HG03097 (cell line): ENCODE measurements around the gene FRYL.
"Not testable (repeated sequence)": the region's sequence is repeated elsewhere in the genome, so short reads cannot be mapped to it uniquely, and the experiment has no call there.

Source experiments
- ATAC-seq: cut with Tn5 transposase; IDR thresholded peaks from one replicate; pipeline ENCODE4 v1.9.1; 2021; ENCODE audit not compliant: unreplicated experiment, low FRiP score

Gene FRYL

GRCh38 chr4:48668254-48669017 lies 111.6 kb downstream of the FRYL start:
- no peak for ATAC-seq

DNA sequence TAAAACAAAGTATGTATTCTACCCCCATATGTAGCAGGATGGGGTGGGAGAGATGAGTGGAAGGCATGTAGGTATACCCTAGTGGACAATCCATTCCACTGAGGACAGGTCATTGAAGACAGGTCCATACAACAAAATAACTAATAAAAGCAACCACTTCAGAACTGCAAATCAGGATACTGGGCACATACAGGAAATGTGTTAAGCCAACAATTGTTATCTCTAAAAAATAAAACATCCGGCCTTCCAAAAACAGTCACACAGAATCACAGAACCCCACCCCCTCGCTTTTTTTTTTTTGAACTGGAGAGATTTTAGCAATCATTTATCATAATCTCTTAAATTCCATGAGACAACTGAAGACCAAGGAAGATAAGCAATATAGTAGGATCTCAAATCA lies 112.9 kb downstream of the FRYL start:
- no peak for ATAC-seq

DNA sequence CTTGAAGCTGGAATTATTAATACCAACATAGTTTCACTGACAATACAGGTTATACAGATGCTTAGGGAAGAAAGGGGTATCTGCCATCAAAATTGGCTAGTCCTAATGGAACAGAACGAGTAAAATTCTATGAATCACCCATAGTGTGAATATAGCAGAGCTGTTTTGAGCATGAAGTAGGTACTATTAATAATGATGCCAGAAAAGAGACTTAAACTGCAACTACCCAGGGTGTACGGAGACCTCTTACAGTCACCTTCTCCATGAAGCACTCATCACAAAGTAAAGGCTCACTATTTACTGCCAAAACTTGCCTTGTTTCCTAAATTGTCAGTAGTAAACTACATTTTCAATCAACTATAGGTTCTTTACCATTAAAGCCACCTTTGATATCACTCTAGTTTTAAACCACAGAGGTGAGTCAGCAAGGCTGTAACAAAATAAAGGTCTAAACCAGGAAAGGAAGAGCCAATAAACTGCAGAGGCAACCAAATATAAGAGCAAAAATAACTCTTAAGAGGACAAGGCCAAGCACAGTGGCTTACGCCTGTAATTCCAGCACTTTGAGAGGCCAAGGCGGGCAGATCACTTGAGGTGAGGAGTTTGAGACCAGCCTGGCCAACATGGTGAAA lies 114.4 kb downstream of the FRYL start:
- ATAC-seq = no peak

DNA sequence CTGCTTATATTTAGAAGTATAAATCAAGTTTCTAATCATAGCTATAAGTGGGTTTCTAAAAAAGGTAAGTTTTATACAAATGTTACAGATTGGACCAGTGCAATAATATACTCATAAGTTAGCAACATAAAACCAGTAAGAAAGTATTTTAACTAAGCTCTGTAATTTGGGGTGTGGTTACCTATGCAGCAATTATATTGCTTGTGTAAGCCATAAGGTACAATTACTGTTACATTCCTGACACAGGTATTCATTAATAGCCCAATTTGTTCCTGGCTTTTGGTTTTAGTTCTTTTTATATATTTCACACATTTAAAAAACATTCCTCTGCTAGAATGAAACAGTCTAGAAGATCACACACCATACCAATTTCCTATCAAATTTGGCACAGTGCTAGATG lies 115.1 kb downstream of the FRYL start:
- ATAC-seq = no peak

GRCh38 chr4:48661391-48661790 lies 118.7 kb downstream of the FRYL start:
- no peak for ATAC-seq

- no peak for ATAC-seq
Measured at GRCh38 chr4:48660347-48660746, 119.7 kb downstream of the FRYL start.

- no peak for ATAC-seq
Measured at GRCh38 chr4:48654015-48654664, 125.9 kb downstream of the FRYL start.

DNA sequence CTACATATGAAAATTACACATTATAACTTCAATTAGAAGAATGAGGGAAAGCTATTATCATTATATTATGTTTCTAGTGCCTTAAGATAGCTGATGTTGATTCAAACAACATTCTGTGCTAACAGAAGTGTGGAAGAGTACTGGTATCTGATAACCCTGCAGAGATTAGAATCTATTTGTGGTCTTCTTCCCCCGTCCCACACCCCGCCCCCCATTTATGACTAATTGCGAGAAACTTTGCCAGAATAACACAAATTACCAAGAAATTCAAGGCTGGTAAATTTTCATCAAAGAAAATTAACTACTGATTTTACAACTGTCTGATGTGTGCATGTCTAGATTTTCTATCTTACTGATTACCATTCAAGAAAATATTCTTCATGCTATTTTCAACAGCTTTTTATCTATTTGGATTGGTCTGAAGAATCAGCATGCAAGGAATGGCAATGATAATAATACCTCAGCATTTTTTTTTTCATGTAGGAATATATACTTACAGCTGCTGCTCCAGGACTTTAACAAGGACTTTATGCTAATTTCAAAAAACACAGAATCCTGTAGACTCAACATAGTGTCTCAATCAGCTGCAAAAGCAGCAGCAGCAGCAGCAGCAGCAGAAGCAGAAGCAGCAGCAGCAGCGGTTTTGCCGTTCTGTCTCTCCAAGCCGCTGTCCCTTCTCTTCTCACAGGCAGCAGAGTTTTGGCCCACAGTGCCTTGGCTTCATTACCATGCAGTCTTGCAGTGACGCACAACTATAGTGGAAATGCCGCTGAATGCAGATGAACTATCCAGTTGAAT lies 126.7 kb downstream of the FRYL start:
- no peak for ATAC-seq

DNA sequence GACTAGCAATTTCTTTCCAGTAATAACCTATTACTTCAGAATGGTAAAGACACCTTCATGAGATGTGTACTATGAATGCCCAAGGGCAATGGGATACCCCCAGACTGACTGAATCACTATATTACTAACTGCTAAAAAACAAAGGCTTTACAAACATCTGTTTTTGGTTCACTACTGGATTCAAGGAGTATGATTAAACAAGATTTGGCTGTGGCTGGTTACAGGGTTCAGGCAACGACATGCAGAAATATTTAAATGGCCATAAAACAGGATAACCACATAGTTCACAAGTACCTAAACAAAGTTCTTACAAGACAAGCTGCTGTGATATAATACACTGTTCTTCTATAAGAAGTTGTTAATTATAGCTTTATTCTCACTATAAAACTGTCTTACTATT lies 128.2 kb downstream of the FRYL start:
- no peak for ATAC-seq

DNA sequence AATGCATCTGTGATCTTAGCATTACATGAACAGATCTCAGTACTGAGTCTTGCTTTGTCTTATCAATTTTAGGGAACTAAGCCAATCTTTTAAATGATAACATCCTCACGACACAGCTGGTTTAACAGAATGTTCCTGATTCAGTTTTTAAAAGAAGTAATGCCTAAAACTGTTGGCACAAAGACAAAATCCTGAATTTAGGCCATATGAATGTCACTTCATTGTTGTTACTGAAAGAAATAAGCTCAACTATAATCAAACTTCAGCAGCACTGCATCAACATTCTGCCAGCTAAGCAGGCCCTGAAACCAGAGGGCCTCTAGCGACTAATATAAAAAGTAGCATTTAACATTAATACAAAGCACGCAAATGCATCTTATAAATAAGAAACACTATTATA lies 130.6 kb downstream of the FRYL start:
- no peak for ATAC-seq

- ATAC-seq = no peak
Measured at GRCh38 chr4:48645225-48645794, 134.8 kb downstream of the FRYL start.

GRCh38 chr4:48642421-48643374 lies 137.4 kb downstream of the FRYL start:
- no peak for ATAC-seq

GRCh38 chr4:48641401-48641800 lies 138.7 kb downstream of the FRYL start:
- ATAC-seq = no peak

GRCh38 chr4:48640699-48641098 lies 139.4 kb downstream of the FRYL start:
- no peak for ATAC-seq

- ATAC-seq = no peak
Measured at GRCh38 chr4:48640225-48640624, 139.9 kb downstream of the FRYL start.

- no peak for ATAC-seq
Measured at GRCh38 chr4:48639807-48640206, 140.3 kb downstream of the FRYL start.

DNA sequence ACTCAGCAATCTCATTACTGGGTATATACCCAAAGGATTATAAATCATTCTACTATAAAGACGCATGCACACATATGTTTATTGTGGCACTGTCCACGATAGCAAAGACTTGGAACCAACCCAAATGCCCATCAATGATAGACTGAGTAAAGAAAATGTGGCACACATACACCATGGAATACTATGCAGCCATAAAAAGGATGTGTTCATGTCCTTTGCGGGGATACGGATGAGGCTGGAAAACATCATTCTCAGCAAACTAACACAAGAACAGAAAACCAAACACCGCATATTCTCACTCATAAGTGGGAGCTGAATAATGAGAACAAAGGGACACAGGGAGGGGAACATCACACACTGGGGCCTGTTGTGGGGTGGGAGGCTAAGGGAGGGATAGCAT lies 141.5 kb downstream of the FRYL start:
- not testable (repeated sequence) for ATAC-seq

GRCh38 chr4:48636911-48637310 lies 143.2 kb downstream of the FRYL start:
- ATAC-seq = no peak

GRCh38 chr4:48635980-48636379 lies 144.1 kb downstream of the FRYL start:
- no peak for ATAC-seq

DNA sequence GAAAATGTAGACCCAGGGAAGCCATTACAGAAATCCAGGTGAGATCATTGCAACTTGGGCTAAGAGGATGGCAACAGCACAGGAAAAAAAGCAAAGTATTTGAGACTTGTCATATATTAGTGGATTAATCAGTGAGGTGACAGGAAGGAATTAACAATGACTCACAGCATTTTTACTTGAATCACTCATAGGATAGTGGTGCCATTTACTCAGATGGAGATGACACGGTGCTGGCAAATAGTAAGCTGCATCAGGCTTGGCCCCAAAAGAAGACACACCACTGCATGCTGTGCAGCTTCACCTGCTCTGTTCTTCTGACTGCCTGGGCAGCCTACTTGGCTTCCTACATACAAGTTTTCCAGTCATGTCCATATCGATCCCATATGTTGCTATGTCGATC lies 144.8 kb downstream of the FRYL start:
- ATAC-seq = no peak
